ENCODE results near the gene RNF152. TPM values are rescaled to one million over a fixed set of nuclear protein-coding genes. Genes with fewer than 3 reads are reported as not detected.

The RNF152 gene
- total RNA-seq, 2 donors from 2014 or later, result 7.7 to 11.3 TPM

- H3K4me1 ChIP-seq, result peaks cover 0 to 19% of the 10 kb centered on the region in 2 donors
- DNase-seq (ENCODE audit: low spot score), result peak; percentile 72
- H3K9me3 ChIP-seq, result no peaks in the 10 kb centered on the region
- H3K27ac ChIP-seq, result peak overlapping the region; percentile 86 to 90
- H3K36me3 ChIP-seq, result no peaks in the 10 kb centered on the region
- TF ChIP-seq CTCF (IDR thresholded peaks at IDR 0.05), result peak; percentile 18 to 58
- peak overlapping the region; percentile 83 to 91 for H3K4me3 ChIP-seq
- H3K27me3 ChIP-seq, result no peaks in the 10 kb centered on the region
Measured at GRCh38 chr18:61893971-61894750, 1.4 kb upstream of the RNF152 start.

- peaks cover 0 to 19% of the 10 kb centered on the region in 2 donors for H3K4me1 ChIP-seq
Measured at GRCh38 chr18:61893309-61893970, 633 bp upstream of the RNF152 start.

DNA sequence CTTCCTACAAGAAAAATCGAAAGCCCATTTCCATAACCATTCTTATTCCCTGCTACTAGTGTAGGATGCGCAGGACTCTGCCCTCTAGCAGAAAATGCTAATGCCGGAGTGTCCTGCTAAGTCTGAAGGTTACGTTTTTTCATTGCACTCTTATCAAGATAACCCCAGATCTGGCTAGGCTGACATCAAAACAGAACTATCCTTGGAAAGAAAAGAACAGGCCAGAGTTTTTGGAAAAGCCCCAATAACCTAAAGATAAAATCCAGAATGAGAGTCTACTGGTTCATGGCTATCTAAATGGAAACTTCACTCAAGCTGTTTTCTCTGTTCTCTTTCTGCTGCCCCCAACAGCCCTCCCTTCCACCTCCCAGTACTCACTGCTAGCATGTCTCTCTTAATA, 913 bp downstream of the RNF152 start:
- H3K27me3 ChIP-seq, result no peaks in the 10 kb centered on the region
- no peaks in the 10 kb centered on the region for H3K36me3 ChIP-seq
- peaks cover 0 to 19% of the 10 kb centered on the region in 2 donors for H3K4me1 ChIP-seq
- H3K27ac ChIP-seq, result peak overlapping the region; percentile 86 to 90
- H3K4me3 ChIP-seq, result peak overlapping the region; percentile 5 to 83
- no peaks in the 10 kb centered on the region for H3K9me3 ChIP-seq
- TF ChIP-seq CTCF (IDR thresholded peaks at IDR 0.05), result no peak
- DNase-seq (ENCODE audit: low spot score), result no peak

More at GRCh38 chr18:61893309-61893970, 633 bp upstream of the RNF152 start:
- DNase-seq (ENCODE audit: low spot score), result no peak
- Histone ChIP-seq H3K27ac (peak overlapping the region; percentile 86 to 90), H3K4me3 (peak overlapping the region; percentile 83 to 91), H3K9me3 (no peaks in the 10 kb centered on the region), H3K36me3 (no peaks in the 10 kb centered on the region), H3K27me3 (no peaks in the 10 kb centered on the region)
- TF ChIP-seq CTCF (IDR thresholded peaks at IDR 0.05), result peak in 1 of 2 donors; percentile 39

DNA sequence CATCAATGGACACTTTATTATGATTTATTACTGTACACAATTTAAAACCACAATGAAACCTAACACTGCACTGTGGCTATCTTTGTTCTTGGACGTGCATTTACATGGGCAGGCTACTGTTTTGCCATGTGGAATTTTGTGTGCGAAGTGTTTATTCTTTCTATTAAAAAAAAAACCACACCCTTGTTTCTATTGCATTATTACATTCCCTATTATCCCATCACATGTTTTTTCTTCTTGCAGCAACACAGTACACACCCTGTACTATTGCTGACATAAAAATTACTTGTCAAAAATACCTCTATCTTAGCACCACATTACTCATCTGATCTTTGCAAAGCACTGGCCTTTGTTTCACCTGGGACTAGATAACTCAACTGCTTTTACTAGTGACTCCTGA, 1.5 kb downstream of the RNF152 start:
- TF ChIP-seq CTCF (IDR thresholded peaks at IDR 0.05), result no peak
- no peak for DNase-seq (ENCODE audit: low spot score)
- Histone ChIP-seq H3K27ac (peak overlapping the region in 1 of 2 donors; percentile 90), H3K36me3 (no peaks in the 10 kb centered on the region), H3K9me3 (no peaks in the 10 kb centered on the region), H3K27me3 (no peaks in the 10 kb centered on the region), H3K4me1 (peaks cover 0 to 19% of the 10 kb centered on the region in 2 donors), H3K4me3 (peak overlapping the region in 1 of 2 donors; percentile 83)

- Histone ChIP-seq H3K4me1 (peaks cover 0 to 19% of the 10 kb centered on the region in 2 donors), H3K27ac (no peak overlapping the region)
Measured at GRCh38 chr18:61890344-61890743, 2.5 kb downstream of the RNF152 start.

More at GRCh38 chr18:61890344-61890743, 2.5 kb downstream of the RNF152 start:
- Histone ChIP-seq H3K27me3 (no peaks in the 10 kb centered on the region), H3K4me3 (no peak overlapping the region), H3K9me3 (no peaks in the 10 kb centered on the region), H3K36me3 (no peaks in the 10 kb centered on the region)
- DNase-seq (ENCODE audit: low spot score), result no peak
- TF ChIP-seq CTCF (IDR thresholded peaks at IDR 0.05), result no peak

Data from right atrium auricular region (tissue), 2 donors.